ENCODE measurements around the gene MACF1. TPM values are rescaled to one million over a fixed set of nuclear protein-coding genes. Genes with fewer than 3 reads are reported as not detected.

Gene MACF1
- total and polyA plus RNA-seq, 2 donors (not counting 1 experiment from before 2014, with no cell fraction given): 64.1 to 159 TPM

- Histone ChIP-seq H4K20me1 (ENCODE audit: control insufficient read depth, insufficient read depth, low read length, poor library complexity, severe bottlenecking) (peaks cover 6% of the 10 kb centered on the region), H3K9me3 (ENCODE audit: control extremely low read depth in 1 of 3, control insufficient read depth in 2 of 3, insufficient read depth in 1 of 3, low read length in 2 of 3) (no peaks in the 10 kb centered on the region), H3K4me3 (ENCODE audit: control extremely low read depth in 1 of 5, extremely low read depth in 1 of 5, insufficient read depth in 1 of 5, low read depth in 2 of 5, low read length in 4 of 5) (no peak overlapping the region), H3K4me1 (ENCODE audit: control insufficient read depth in 2 of 2, insufficient read depth in 2 of 2, low read length in 2 of 2) (no peaks in the 10 kb centered on the region), H2AFZ (ENCODE audit: insufficient read depth, low read depth, low read length, poor library complexity, severe bottlenecking) (no peak overlapping the region), H3K27ac (ENCODE audit: low read length in 2 of 2) (no peak overlapping the region), H3K79me2 (ENCODE audit: control insufficient read depth, insufficient read depth, low read length) (peaks cover 10% of the 10 kb centered on the region), H3K9ac (ENCODE audit: low read length) (no peak overlapping the region), H3K36me3 (replicated peaks in 1 of 2; ENCODE audit: control extremely low read depth in 1 of 2, control insufficient read depth in 1 of 2, extremely low read depth in 1 of 2, insufficient read depth in 2 of 2, low read length in 1 of 2) (peaks cover 0 to 80% of the 10 kb centered on the region in 2 experiments), H3K27me3 (replicated peaks in 1 of 4; ENCODE audit: control extremely low read depth in 1 of 4, control insufficient read depth in 3 of 4, insufficient read depth in 4 of 4, low read length in 3 of 4) (no peaks in the 10 kb centered on the region), H3K4me2 (replicated peaks; ENCODE audit: low read depth, low read length, poor library complexity, severe bottlenecking) (no peak overlapping the region)
- H3K27ac Mint-ChIP-seq: no peak overlapping the region
- H3K4me1 Mint-ChIP-seq: no peaks in the 10 kb centered on the region
- WGBS (ENCODE audit: insufficient coverage): 100% methylated on average over 1 of the region's 3 CpGs
- DNase-seq (no peak), ATAC-seq (ENCODE audit: low read depth) (no peak)
- TF ChIP-seq EZH2 (IDR thresholded peaks at IDR 0.05; ENCODE audit: borderline replicate concordance, insufficient read depth, low read depth, low read length, poor library complexity, severe bottlenecking) (no peak), CTCF (IDR thresholded peaks at IDR 0.05) (no peak)
- intact Hi-C loops (cut with micrococcal nuclease): no loop called here
- no peaks in the 10 kb centered on the region for H3K27me3 Mint-ChIP-seq
- H3K9me3 Mint-ChIP-seq (ENCODE audit: insufficient read depth): no peaks in the 10 kb centered on the region
- no peak overlapping the region for H3K4me3 Mint-ChIP-seq
- ChIA-PET POLR2A (no interaction called here), CTCF (interaction anchor here (0.5 to 3.9 kb wide), 5 partner anchors 15 to 323 kb away, joined by 3 to 16 read pairs (median 4); no protein-coding TSS in a partner anchor)
Observed at GRCh38 chr1:39425151-39425550, 220.7 kb downstream of the MACF1 start.

- Histone ChIP-seq H3K79me2 (ENCODE audit: control insufficient read depth, insufficient read depth, low read length) (peaks cover 6% of the 10 kb centered on the region), H3K36me3 (replicated peaks in 1 of 2; ENCODE audit: control extremely low read depth in 1 of 2, control insufficient read depth in 1 of 2, extremely low read depth in 1 of 2, insufficient read depth in 2 of 2, low read length in 1 of 2) (peaks cover 4 to 83% of the 10 kb centered on the region in 2 experiments), H3K4me2 (replicated peaks; ENCODE audit: low read depth, low read length, poor library complexity, severe bottlenecking) (no peak overlapping the region), H3K9me3 (ENCODE audit: control extremely low read depth in 1 of 3, control insufficient read depth in 2 of 3, insufficient read depth in 1 of 3, low read length in 2 of 3) (no peaks in the 10 kb centered on the region), H3K27ac (ENCODE audit: low read length in 2 of 2) (peak overlapping the region in 1 of 2 donors; percentile 3), H4K20me1 (ENCODE audit: control insufficient read depth, insufficient read depth, low read length, poor library complexity, severe bottlenecking) (peaks cover 6% of the 10 kb centered on the region), H3K27me3 (replicated peaks in 1 of 4; ENCODE audit: control extremely low read depth in 1 of 4, control insufficient read depth in 3 of 4, insufficient read depth in 4 of 4, low read length in 3 of 4) (no peaks in the 10 kb centered on the region), H3K4me1 (ENCODE audit: control insufficient read depth in 2 of 2, insufficient read depth in 2 of 2, low read length in 2 of 2) (no peaks in the 10 kb centered on the region), H2AFZ (ENCODE audit: insufficient read depth, low read depth, low read length, poor library complexity, severe bottlenecking) (no peak overlapping the region), H3K4me3 (ENCODE audit: control extremely low read depth in 1 of 5, extremely low read depth in 1 of 5, insufficient read depth in 1 of 5, low read depth in 2 of 5, low read length in 4 of 5) (no peak overlapping the region), H3K9ac (ENCODE audit: low read length) (no peak overlapping the region)
- POLR2A ChIA-PET: no interaction called here
- H3K27me3 Mint-ChIP-seq: no peaks in the 10 kb centered on the region
- ATAC-seq (ENCODE audit: low read depth) (no peak), DNase-seq (no peak)
- H3K9me3 Mint-ChIP-seq (ENCODE audit: insufficient read depth): no peaks in the 10 kb centered on the region
- TF ChIP-seq CTCF (IDR thresholded peaks at IDR 0.05): no peak
- TF ChIP-seq EZH2 (IDR thresholded peaks at IDR 0.05; ENCODE audit: borderline replicate concordance, insufficient read depth, low read depth, low read length, poor library complexity, severe bottlenecking): no peak
- H3K4me3 Mint-ChIP-seq: no peak overlapping the region
- H3K27ac Mint-ChIP-seq: no peak overlapping the region
- no peaks in the 10 kb centered on the region for H3K4me1 Mint-ChIP-seq
- CTCF ChIA-PET: interaction anchor here (1.1 to 3.9 kb wide), 3 partner anchors 15 to 144 kb away, joined by 4 to 16 read pairs (median 8); no protein-coding TSS in a partner anchor
- intact Hi-C loops (cut with micrococcal nuclease): no loop called here
Observed at GRCh38 chr1:39425634-39426033, 221.1 kb downstream of the MACF1 start.
